SK-N-SH (cell line): Measurements from ENCODE around the gene ATP5F1A. TPM values are rescaled to one million over a fixed set of nuclear protein-coding genes. Genes with fewer than 3 reads are reported as not detected.
A peak's percentile ranks its signal among the peaks of the same experiment; 100 is the strongest.

Experiments
- CTCF ChIA-PET: fragments of 300-600, 350-600 bp; formaldehyde crosslinking; extraction: SDS; loops from one replicate; lab custom pipeline; 2021; lab: Yijun Ruan, JAX
- POLR2A ChIA-PET: fragments of 350-600 bp; sonication (Branson Sonifier 250); formaldehyde crosslinking; extraction: SDS; loops from one replicate; lab custom pipeline; 2020; ENCODE audit warnings: antibody characterized with exemption, inconsistent platforms; lab: Yijun Ruan, JAX
- DNase-seq: peaks from one replicate; pipeline ENCODE4 v3.0.0; 2012
- H2AFZ ChIP-seq: fragments of 200-600 bp; sonication (generic); 2 replicates; pipeline ENCODE4 v1.8.1; 2016; ENCODE audit warnings: antibody characterized with exemption, mild to moderate bottlenecking, low read depth
- H3F3A ChIP-seq: fragments of 200-600 bp; sonication (generic); replicated peaks from 2 replicates; pipeline ENCODE3; 2016; ENCODE audit warnings: antibody characterized with exemption, mild to moderate bottlenecking; ENCODE audit not compliant: insufficient read depth
- H3K27ac ChIP-seq, 2 experiments: fragments of 200-500 bp in 1 of 2; fragments of 200-600 bp in 1 of 2; sonication (Bioruptor generic) in 1 of 2; sonication (generic), shearing (Covaris generic) in 1 of 2; 2 replicates each; pipeline versions ENCODE4 v1.5.1 to v1.6.1; 2014 to 2016; ENCODE audit warnings: low read depth in 2 of 2, inconsistent platforms in 1 of 2, low read length in 1 of 2, mild to moderate bottlenecking in 1 of 2, mixed read lengths in 1 of 2
- H3K27me3 ChIP-seq: fragments of 200-600 bp; sonication (generic), shearing (Covaris generic); 2 replicates; pipeline ENCODE4 v1.6.1; 2016; ENCODE audit warnings: mixed run types; ENCODE audit not compliant: insufficient read depth
- H3K36me3 ChIP-seq, 2 experiments: fragments of 200-500 bp in 1 of 2; fragments of 200-600 bp in 1 of 2; sonication (Bioruptor generic) in 1 of 2; sonication (generic) in 1 of 2; replicated peaks in 1 of 2; 2 replicates each; pipeline versions ENCODE3 to v1.5.1; 2014 to 2016; ENCODE audit warnings: low read length in 1 of 2, mild to moderate bottlenecking in 1 of 2; ENCODE audit not compliant: insufficient read depth in 2 of 2, control insufficient read depth in 1 of 2
- H3K4me1 ChIP-seq, 2 experiments: fragments of 200-500 bp in 1 of 2; fragments of 200-600 bp in 1 of 2; sonication (Bioruptor generic) in 1 of 2; sonication (generic), shearing (Covaris generic) in 1 of 2; 2 replicates each; pipeline versions ENCODE4 v1.5.1 to v1.6.1; 2014 to 2016; ENCODE audit warnings: low read depth in 1 of 2, low read length in 1 of 2, mixed run types in 1 of 2; ENCODE audit not compliant: insufficient read depth in 2 of 2, control insufficient read depth in 1 of 2
- H3K4me2 ChIP-seq: fragments of 200-600 bp; sonication (generic), shearing (Covaris generic); 2 replicates; pipeline ENCODE4 v1.6.1; 2017; ENCODE audit warnings: mixed run types
- H3K4me3 ChIP-seq, 2 experiments: fragments of 200-500 bp in 1 of 2; fragments of 200-600 bp in 1 of 2; sonication (Bioruptor generic) in 1 of 2; sonication (generic), shearing (Covaris generic) in 1 of 2; 2 replicates each; pipeline versions ENCODE4 v1.5.1 to v1.8.1; 2014 to 2016; ENCODE audit warnings: low read depth in 2 of 2, inconsistent platforms in 1 of 2, low read length in 1 of 2, mild to moderate bottlenecking in 1 of 2, mixed read lengths in 1 of 2, moderate library complexity in 1 of 2
- H3K79me2 ChIP-seq: fragments of 200-600 bp; sonication (generic); 2 replicates; pipeline ENCODE4 v1.8.1; 2017; ENCODE audit warnings: mild to moderate bottlenecking; ENCODE audit not compliant: insufficient read depth
- H3K9ac ChIP-seq: fragments of 200-600 bp; sonication (generic); 2 replicates; pipeline ENCODE4 v1.6.1; 2017; ENCODE audit warnings: mixed run types
- H3K9me2 ChIP-seq: fragments of 200-600 bp; sonication (generic); 2 replicates; pipeline ENCODE4 v1.6.1; 2017; ENCODE audit warnings: mixed run types
- H3K9me3 ChIP-seq: fragments of 200-600 bp; sonication (generic); 2 replicates; pipeline ENCODE4 v1.6.1; 2017; ENCODE audit warnings: mixed run types, mild to moderate bottlenecking, moderate library complexity
- H4K20me1 ChIP-seq: fragments of 200-600 bp; sonication (generic); 2 replicates; pipeline ENCODE4 v1.6.1; 2017; ENCODE audit warnings: mild to moderate bottlenecking, mixed run types; ENCODE audit not compliant: insufficient read depth
- ELF1 ChIP-seq: IDR thresholded peaks from 2 replicates; pipeline ENCODE4 v1.4.0; 2012
- EZH2phosphoT487 ChIP-seq: fragments of 200-600 bp; sonication (generic); IDR thresholded peaks from 2 replicates; pipeline ENCODE4 v1.6.1; 2017; ENCODE audit warnings: low read depth, mixed run types, mild to moderate bottlenecking, antibody characterized with exemption, moderate library complexity, borderline replicate concordance
- FOSL2 ChIP-seq: IDR thresholded peaks from 2 replicates; pipeline ENCODE4 v1.4.0; 2012; ENCODE audit warnings: low read depth, mild to moderate bottlenecking, moderate library complexity, borderline replicate concordance
- FOXJ3 ChIP-seq: sonication (generic); formaldehyde crosslinking; IDR thresholded peaks from 2 replicates; pipeline ENCODE4 v1.5.1; 2020; ENCODE audit warnings: mild to moderate bottlenecking, missing genetic modification reagents
- FOXM1 ChIP-seq: IDR thresholded peaks from 2 replicates; pipeline ENCODE4 v1.4.0; 2012; ENCODE audit warnings: low read depth, mild to moderate bottlenecking
- GABPA ChIP-seq: IDR thresholded peaks from 2 replicates; pipeline ENCODE4 v1.4.0; 2012; ENCODE audit warnings: low read depth, mild to moderate bottlenecking
- GATA2 ChIP-seq: sonication (generic); formaldehyde crosslinking; IDR thresholded peaks from 2 replicates; pipeline ENCODE4 v1.5.0; 2020; ENCODE audit warnings: mild to moderate bottlenecking, missing genetic modification reagents
- IRF3 ChIP-seq: fragments of 150-350 bp; IDR thresholded peaks from 2 replicates; pipeline ENCODE4 v1.6.1; 2016; ENCODE audit warnings: mild to moderate bottlenecking, low read depth, low read length
- JUND ChIP-seq: IDR thresholded peaks from 2 replicates; pipeline ENCODE4 v1.4.0; 2012
- MAX ChIP-seq: IDR thresholded peaks from 2 replicates; pipeline ENCODE4 v1.4.0; 2012; ENCODE audit warnings: low read depth
- MEF2A ChIP-seq: IDR thresholded peaks from 2 replicates; pipeline ENCODE4 v1.4.0; 2012; ENCODE audit warnings: low read depth, borderline replicate concordance
- NRF1 ChIP-seq: IDR thresholded peaks from 2 replicates; pipeline ENCODE4 v1.6.1; 2012; ENCODE audit warnings: low read depth, mild to moderate bottlenecking, low read length
- PBX3 ChIP-seq: IDR thresholded peaks from 2 replicates; pipeline ENCODE4; 2012
- RAD21 ChIP-seq: IDR thresholded peaks from 2 replicates; pipeline ENCODE4 v1.6.1; 2012; ENCODE audit warnings: mild to moderate bottlenecking, low read length
- RCOR1 ChIP-seq: fragments of 150-350 bp; IDR thresholded peaks from 2 replicates; pipeline ENCODE4 v1.6.1; 2017; ENCODE audit warnings: antibody characterized with exemption, low read length
- REST ChIP-seq: IDR thresholded peaks from 2 replicates; pipeline ENCODE4 v1.6.1; 2012; ENCODE audit warnings: mild to moderate bottlenecking, low read depth, low read length, moderate library complexity
- RFX5 ChIP-seq: IDR thresholded peaks from 2 replicates; pipeline ENCODE4 v1.6.1; 2012; ENCODE audit warnings: mild to moderate bottlenecking, improper control_type of control experiment, low read length
- RXRA ChIP-seq: IDR thresholded peaks from 2 replicates; pipeline ENCODE4 v1.4.0; 2012; ENCODE audit warnings: low read depth, mild to moderate bottlenecking, borderline replicate concordance
- SMC3 ChIP-seq: IDR thresholded peaks from 2 replicates; pipeline ENCODE4 v1.6.1; 2012; ENCODE audit warnings: low read depth, low read length, improper control_type of control experiment
- TEAD4 ChIP-seq: IDR thresholded peaks from 2 replicates; pipeline ENCODE4 v1.4.0; 2012; ENCODE audit warnings: mild to moderate bottlenecking, borderline replicate concordance; ENCODE audit not compliant: insufficient read depth
- USF2 ChIP-seq: fragments of 150-350 bp; IDR thresholded peaks from 2 replicates; pipeline ENCODE4 v1.6.1; 2017; ENCODE audit warnings: antibody characterized with exemption, low read length, low read depth, borderline replicate concordance
- YY1 ChIP-seq: IDR thresholded peaks from 2 replicates; pipeline ENCODE4 v1.4.0; 2012; ENCODE audit warnings: low read depth, mild to moderate bottlenecking
- WGBS: methylation state at CpG from one replicate; pipeline ENCODE4 v1.1.6; 2017; ENCODE audit warnings: low lambda C conversion rate; 5-methylcytosine and 5-hydroxymethylcytosine counted together
- polyA plus RNA-seq, 3 experiments: library from polyadenylated mRNA; depleted of rRNA; stranded (reverse); fragments of >200 nt; gene quantifications; 2 replicates each; pipeline ENCODE4 v1.2.3, GENCODE V29; 2012

ATP5F1A gene
- polyA plus RNA-seq, 1 of the 3 experiments (the other 2 are of a cell fraction), result 610 TPM

GRCh38 chr18:46096651-46097300, 1.3 kb downstream of the ATP5F1A start:
- peaks cover 9 to 45% of the 10 kb centered on the region in 2 experiments for H3K36me3 ChIP-seq
- H3K9me2 ChIP-seq, result no peaks in the 10 kb centered on the region
- peaks cover 38% of the 10 kb centered on the region for H4K20me1 ChIP-seq
- H3K4me2 ChIP-seq, result peak overlapping the region; percentile 78
- peaks cover 9% of the 10 kb centered on the region for H3F3A ChIP-seq
- no peak overlapping the region for H2AFZ ChIP-seq
- DNase-seq, result no peak
- 28% methylated on average over 22 of the region's 22 CpGs for WGBS
- POLR2A ChIA-PET, result interaction anchor here (0.7 to 1.3 kb wide), 2 partner anchors 19 to 29 kb away, joined by 3 to 5 read pairs; no protein-coding TSS in a partner anchor
- TF ChIP-seq FOSL2, result no peak
- no peak for TF ChIP-seq NRF1
- TF ChIP-seq EZH2phosphoT487, result no peak
- no peak for TF ChIP-seq JUND
- no peak for TF ChIP-seq TEAD4
- TF ChIP-seq FOXJ3 (CRISPR knock-in tag), result no peak
- no peak for TF ChIP-seq RAD21
- peaks cover 67% of the 10 kb centered on the region for H3K79me2 ChIP-seq
- H3K27ac ChIP-seq, result peak overlapping the region in 1 of 2 experiments; percentile 85; a peak in 1 of 4 replicates
- no peaks in the 10 kb centered on the region for H3K27me3 ChIP-seq
- H3K9me3 ChIP-seq, result no peaks in the 10 kb centered on the region
- H3K4me3 ChIP-seq, result peak overlapping the region; percentile 68 to 91
- H3K4me1 ChIP-seq, result peaks cover 5 to 11% of the 10 kb centered on the region in 2 experiments; a peak in 2 of 4 replicates
- peak overlapping the region; percentile 91 for H3K9ac ChIP-seq
- CTCF ChIA-PET, result interaction anchor here (0.6 to 2.6 kb wide), 3 partner anchors 23 to 100 kb away, joined by 4 to 12 read pairs (median 7); a partner anchor contains a TSS

- Histone ChIP-seq H3K79me2 (peaks cover 80% of the 10 kb centered on the region), H3K36me3 (peaks cover 22 to 58% of the 10 kb centered on the region in 2 experiments), H3K9me3 (no peaks in the 10 kb centered on the region), H3K4me3 (no peak overlapping the region), H3F3A (peaks cover 9% of the 10 kb centered on the region), H3K4me1 (peaks cover 5 to 11% of the 10 kb centered on the region in 2 experiments; a peak in 2 of 4 replicates), H4K20me1 (peaks cover 38% of the 10 kb centered on the region), H3K4me2 (no peak overlapping the region), H3K27ac (no peak overlapping the region), H3K9me2 (no peaks in the 10 kb centered on the region), H2AFZ (no peak overlapping the region), H3K27me3 (no peaks in the 10 kb centered on the region), H3K9ac (no peak overlapping the region)
- ChIA-PET CTCF (no interaction called here), POLR2A (no interaction called here)
- 95% methylated on average over 10 of the region's 10 CpGs for WGBS
- no peak for DNase-seq
- no peak for TF ChIP-seq MEF2A
- no peak for TF ChIP-seq YY1
- no peak for TF ChIP-seq IRF3
- no peak for TF ChIP-seq RFX5
- no peak for TF ChIP-seq PBX3
- no peak for TF ChIP-seq RXRA
- no peak for TF ChIP-seq MAX
- TF ChIP-seq GATA2 (CRISPR knock-in tag), result no peak
- no peak for TF ChIP-seq FOXM1
- TF ChIP-seq USF2, result no peak
- TF ChIP-seq JUND, result no peak
- TF ChIP-seq FOSL2, result no peak
- TF ChIP-seq SMC3, result no peak
- no peak for TF ChIP-seq FOXJ3 (CRISPR knock-in tag)
- TF ChIP-seq RCOR1, result no peak
- TF ChIP-seq GABPA, result no peak
- TF ChIP-seq ELF1, result no peak
- TF ChIP-seq REST, result no peak
These were observed 2.6 kb downstream of the ATP5F1A start for GRCh38 chr18:46095532-46095931.
